M059J (cell line): ENCODE measurements around the gene AXDND1. TPM values are rescaled to one million over a fixed set of nuclear protein-coding genes. Genes with fewer than 3 reads are reported as not detected.

Source experiments
- DNase-seq: peaks from one replicate; pipeline ENCODE4 v3.0.0-alpha.2; 2012; ENCODE audit warnings: low read depth
- total RNA-seq: library from RNA; depleted of rRNA; stranded (reverse); fragments of >200 nt; shearing (Covaris generic); gene quantifications from 2 replicates; pipeline ENCODE4 v1.2.3, GENCODE V29; 2014; rRNA removed

Gene AXDND1, protein sequence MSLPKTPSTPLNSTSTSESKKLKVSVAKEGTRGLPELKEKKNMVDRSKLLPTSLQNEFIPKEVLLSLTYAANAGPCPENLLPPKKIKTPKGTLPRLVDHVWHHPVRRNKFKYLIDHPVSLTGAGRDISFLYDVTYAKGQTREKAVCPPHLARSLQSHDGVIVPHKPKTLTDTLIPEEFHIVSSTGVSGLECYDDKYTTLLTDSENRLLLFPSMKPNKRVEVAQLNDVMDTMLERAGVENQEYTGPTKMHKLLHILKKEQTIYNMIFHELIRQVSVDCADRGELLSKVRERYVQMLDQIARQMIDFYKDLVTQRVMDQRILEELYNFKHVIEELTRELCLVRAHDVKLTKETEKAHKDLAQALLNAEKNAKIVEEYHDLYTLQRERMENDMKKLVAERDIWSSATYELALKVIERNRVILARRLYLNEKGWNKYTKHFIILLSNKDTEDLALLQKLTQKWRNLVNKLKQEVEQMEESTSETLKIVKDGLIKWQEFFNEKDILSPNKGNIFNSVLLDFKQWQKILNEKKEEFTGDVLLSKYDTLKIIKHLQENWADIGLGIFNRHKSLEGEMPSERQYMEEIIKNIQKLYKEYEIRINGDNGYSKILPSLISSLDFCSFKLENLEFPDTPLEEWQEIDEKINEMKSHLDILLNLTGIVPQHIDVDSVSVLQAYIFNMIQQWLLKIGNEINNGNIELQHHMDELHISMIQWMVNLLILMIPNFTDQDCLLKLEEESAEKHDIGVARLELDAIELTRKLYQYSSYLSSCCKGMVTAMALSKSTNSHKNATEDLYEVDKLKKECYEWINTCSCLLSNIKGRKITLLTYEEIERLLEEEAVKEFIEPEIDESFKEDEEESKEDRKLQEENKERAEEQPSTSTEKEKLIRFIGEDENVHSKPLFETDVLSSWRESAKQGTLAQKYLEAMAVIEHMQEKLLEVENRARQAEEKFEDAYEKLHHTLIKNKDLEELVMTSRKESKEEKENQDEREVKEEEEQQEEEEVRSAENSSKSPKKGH
- 3.1 TPM in 1 of 2 replicates, not detected in the other for total RNA-seq

- peak; percentile 89 for DNase-seq
These were observed at the start of gene AXDND1 for GRCh38 chr1:179365342-179366092. Gene AXDND1 (plus strand): TSS chr1:179365971. CDS start chr1:179366510, 539 bp downstream.

- no peak for DNase-seq
These were observed 47.3 kb upstream of the AXDND1 start for GRCh38 chr1:179318491-179318890.

GRCh38 chr1:179321533-179322216, 44.1 kb upstream of the AXDND1 start:
- no peak for DNase-seq

GRCh38 chr1:179322557-179322956, 43.2 kb upstream of the AXDND1 start:
- DNase-seq, result no peak

DNA sequence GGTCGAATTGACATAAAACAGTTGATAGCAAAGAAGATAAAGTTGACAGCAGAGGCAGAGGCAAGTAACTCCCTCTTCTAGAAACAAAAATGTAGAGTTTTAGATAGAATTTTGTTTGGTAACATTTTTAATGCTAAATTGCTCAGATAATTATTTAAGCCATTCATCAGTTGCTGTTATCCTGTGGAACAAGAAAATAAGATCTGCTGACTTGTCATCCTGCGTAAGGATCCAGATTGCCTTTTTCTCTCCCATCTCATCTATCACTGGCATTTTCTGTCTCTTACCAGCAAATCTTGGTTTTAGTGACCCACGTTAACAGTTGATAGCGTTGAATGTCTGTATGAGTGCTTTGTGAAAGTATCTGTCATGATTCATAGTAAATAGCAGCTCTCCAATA, 42.3 kb upstream of the AXDND1 start:
- DNase-seq, result no peak

- no peak for DNase-seq
These were observed 39.9 kb upstream of the AXDND1 start for GRCh38 chr1:179325836-179326235.

GRCh38 chr1:179326746-179327145, 39.0 kb upstream of the AXDND1 start:
- no peak for DNase-seq

GRCh38 chr1:179327196-179327595, 38.6 kb upstream of the AXDND1 start:
- DNase-seq, result no peak

- DNase-seq, result no peak
These were observed 38.1 kb upstream of the AXDND1 start for GRCh38 chr1:179327679-179328078.

DNA sequence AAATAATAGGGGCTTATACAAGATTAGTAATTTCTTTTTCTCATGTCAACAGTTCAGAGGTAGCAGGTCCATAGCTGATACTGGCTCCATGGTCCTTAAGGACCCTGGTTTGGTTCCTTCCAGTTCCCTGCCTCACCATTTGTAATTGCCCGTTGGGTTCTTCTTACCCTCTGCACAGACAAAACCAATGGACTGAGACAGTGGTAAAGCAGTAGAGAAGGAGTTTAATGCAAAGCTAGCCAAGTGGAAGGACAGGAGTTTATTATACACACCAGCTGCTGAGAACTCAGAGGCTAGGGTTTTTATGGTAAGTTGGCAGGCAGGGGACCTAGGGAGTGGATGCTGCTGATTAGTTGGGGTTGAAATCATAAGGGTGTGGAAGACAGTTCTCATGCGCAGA, 35.9 kb upstream of the AXDND1 start:
- no peak for DNase-seq

DNA sequence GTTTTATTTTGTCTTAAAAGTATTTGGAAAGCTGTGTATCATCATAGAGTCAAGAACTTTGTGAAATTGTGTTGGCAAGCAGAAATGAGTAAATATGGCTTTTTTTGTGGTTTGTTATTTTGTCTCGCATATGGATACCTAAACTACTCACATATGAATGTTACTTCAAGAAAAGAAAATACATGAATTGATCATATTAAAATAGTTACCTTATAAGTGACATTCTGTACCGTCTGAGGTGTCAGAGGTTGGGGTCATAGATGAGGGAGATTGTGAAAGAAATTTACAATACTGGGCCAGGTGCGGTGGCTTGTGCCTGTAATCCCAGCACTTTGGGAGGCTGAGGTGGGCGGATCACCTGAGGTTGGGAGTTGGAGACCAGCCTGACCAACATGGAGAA, 31.3 kb upstream of the AXDND1 start:
- no peak for DNase-seq

DNA sequence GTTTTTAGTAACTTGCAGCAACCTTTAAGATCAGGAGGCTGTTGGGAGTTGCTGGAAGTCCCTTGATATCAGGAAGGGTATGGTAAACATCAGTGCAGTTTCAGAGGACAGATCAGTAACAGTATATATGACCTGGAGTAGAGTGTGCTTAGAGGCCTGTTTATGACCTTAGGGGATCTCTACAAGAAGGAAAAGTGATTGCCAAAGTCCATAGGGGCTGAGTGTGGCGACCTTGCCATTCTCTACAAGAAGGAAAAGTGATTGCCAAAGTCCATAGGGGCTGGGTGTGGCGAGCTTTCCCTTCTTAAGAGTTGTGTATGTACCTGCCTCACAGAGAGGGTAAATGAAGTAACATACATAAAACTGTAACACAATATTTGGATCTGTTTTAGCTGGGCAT, 28.5 kb upstream of the AXDND1 start:
- no peak for DNase-seq

GRCh38 chr1:179337942-179338560, 27.7 kb upstream of the AXDND1 start:
- DNase-seq, result no peak

GRCh38 chr1:179340918-179341317, 24.9 kb upstream of the AXDND1 start:
- no peak for DNase-seq

DNA sequence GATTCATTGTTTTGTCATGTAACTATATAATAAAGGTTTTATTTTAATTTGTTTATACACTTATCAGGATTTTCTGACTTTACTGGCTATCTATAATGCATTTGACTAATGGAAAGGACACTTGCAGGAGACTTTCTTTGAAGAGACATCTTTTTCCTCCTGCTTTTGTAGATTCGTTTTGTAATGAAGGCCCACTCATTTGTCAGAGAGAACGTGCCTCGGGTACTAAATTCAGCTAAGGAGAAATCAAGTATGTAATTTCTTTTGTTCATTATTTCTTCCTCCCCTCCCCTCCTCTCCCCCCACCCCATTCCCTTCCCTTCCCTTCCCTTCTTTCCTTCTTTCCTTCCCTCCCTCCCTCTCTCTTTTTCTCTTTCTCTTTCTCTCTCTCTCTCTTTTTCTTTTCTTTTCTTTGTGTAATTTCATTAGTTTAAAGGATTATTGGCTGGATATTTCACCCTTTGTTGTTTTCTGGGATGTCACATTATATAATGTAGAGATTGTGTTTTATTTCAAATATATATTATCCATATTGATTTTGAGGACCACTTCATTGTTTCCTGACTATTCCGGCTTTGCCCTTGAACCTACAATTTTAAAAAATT, 23.7 kb upstream of the AXDND1 start:
- DNase-seq, result no peak

DNA sequence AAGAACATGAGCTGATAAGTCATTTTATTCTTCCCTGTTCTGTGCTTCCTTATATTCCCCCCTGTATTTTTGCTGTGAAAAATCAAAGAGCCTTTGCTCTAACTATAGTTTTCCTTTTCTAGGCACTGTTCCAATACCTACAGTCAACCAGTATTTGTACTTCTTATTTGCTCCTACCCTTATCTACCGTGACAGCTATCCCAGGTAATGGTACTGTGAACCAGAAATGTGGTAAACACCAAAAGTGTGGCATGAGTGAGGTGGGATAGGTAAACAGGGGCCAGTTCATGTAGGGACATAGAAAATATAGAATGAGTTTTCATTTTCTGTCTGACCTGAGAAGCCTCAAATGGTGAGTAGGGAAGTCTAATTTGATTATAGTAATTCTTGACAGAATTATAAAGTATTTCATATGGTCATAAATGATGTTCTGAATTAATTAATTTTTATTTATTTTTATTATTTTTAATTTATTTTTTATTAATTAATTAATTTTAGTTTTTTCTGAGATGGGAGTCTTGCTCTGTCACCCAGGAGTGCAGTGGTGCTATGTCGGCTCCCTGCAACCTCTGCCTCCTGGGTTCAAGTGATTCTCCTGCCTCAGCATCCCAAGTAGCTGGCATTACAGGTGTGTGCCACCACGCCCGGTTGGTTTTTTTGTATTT, 22.9 kb upstream of the AXDND1 start:
- no peak for DNase-seq

GRCh38 chr1:179351281-179351680, 14.5 kb upstream of the AXDND1 start:
- DNase-seq, result no peak

GRCh38 chr1:179352236-179352635, 13.5 kb upstream of the AXDND1 start:
- no peak for DNase-seq

DNA sequence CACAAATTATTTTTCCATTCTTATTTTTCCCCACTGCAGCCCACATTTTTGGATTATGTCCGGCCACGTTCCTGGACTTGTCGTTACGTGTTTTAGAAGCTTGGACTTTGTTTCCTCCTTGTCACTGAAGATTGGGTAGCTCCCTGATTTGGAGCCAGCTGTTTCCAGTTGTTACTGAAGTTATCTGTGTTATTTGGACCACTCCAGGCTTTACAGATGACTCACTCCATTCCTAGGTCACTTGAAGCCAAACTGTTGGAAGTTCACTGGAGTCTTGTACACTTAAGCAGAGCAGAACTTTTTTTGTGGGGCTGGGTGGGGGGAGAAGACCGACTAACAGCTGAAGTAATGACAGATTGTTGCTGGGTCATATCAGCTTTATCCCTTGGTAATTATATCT, 12.2 kb upstream of the AXDND1 start:
- peak; percentile 13 for DNase-seq

DNA sequence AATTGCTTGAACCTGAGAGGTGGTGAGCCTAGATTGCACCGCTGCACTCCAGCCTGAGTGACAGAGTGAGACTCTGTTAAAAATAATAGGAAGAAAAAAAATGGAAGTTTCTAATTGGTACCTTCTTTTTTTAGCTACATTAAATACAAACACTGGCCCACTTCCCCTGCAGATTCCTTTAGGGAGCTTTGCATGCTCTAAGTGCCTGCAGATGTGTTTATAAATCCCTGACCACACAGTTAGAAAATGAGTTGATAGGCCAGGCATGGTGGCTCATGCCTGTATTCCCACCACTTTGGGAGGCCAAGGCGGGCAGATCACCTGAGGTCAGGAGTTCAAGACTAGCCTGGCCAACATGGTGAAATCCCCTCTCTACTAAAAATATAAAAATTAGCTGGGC, 4.1 kb upstream of the AXDND1 start:
- peak; percentile 15 for DNase-seq
